Ammon's horn (tissue), 1 donor: ENCODE measurements around the gene HIGD2B.
A peak's percentile ranks its signal among the peaks of the same experiment; 100 is the strongest.
"Not testable (repeated sequence)": the region's sequence is repeated elsewhere in the genome, so short reads cannot be mapped to it uniquely, and the experiment has no call there.

Experiments used
- DNase-seq: peaks from one replicate; pipeline ENCODE4 v3.0.0-alpha.2; 2016; ENCODE audit warnings: low spot score

The HIGD2B gene

GRCh38 chr15:72685925-72686794 is at the start of gene HIGD2B, which contains the start of gene BBS4:
Gene HIGD2B (minus strand): TSS chr15:72686182. CDS start chr15:72676374, 9,808 bp downstream.
Gene BBS4 (plus strand): TSS chr15:72686207. CDS start chr15:72686228, 21 bp downstream.
- peak; percentile 91 for DNase-seq

- no peak for DNase-seq
Observed at GRCh38 chr15:72735111-72735510, 49.1 kb upstream of the HIGD2B start.

- DNase-seq, result no peak
Observed at GRCh38 chr15:72733941-72734738, 48.2 kb upstream of the HIGD2B start.

GRCh38 chr15:72732516-72732915 is 46.5 kb upstream of the HIGD2B start:
- DNase-seq, result no peak

- DNase-seq, result no peak
Observed at GRCh38 chr15:72732086-72732485, 46.1 kb upstream of the HIGD2B start.

GRCh38 chr15:72728821-72729220 is 42.8 kb upstream of the HIGD2B start:
- DNase-seq, result no peak

- DNase-seq, result not testable (repeated sequence)
Observed at GRCh38 chr15:72728249-72728648, 42.3 kb upstream of the HIGD2B start.

- no peak for DNase-seq
Observed at GRCh38 chr15:72727154-72727553, 41.2 kb upstream of the HIGD2B start.

GRCh38 chr15:72725851-72726250 is 39.9 kb upstream of the HIGD2B start:
- DNase-seq, result not testable (repeated sequence)

- DNase-seq, result no peak
Observed at GRCh38 chr15:72725446-72725845, 39.5 kb upstream of the HIGD2B start.

- no peak for DNase-seq
Observed at GRCh38 chr15:72724028-72724427, 38.0 kb upstream of the HIGD2B start.

GRCh38 chr15:72722071-72722696 is 36.2 kb upstream of the HIGD2B start:
- peak; percentile 82 for DNase-seq

- not testable (repeated sequence) for DNase-seq
Observed at GRCh38 chr15:72708551-72709303, 22.7 kb upstream of the HIGD2B start.

- DNase-seq, result no peak
Observed at GRCh38 chr15:72706266-72706665, 20.3 kb upstream of the HIGD2B start.

GRCh38 chr15:72700076-72700475 is 14.1 kb upstream of the HIGD2B start:
- DNase-seq, result no peak

GRCh38 chr15:72698938-72699337 is 13.0 kb upstream of the HIGD2B start:
- no peak for DNase-seq

GRCh38 chr15:72690938-72691337 is 5.0 kb upstream of the HIGD2B start:
- no peak for DNase-seq

- no peak for DNase-seq
Observed at GRCh38 chr15:72688697-72689096, 2.7 kb upstream of the HIGD2B start.

- DNase-seq, result peak; percentile 6
Observed at GRCh38 chr15:72685301-72685924, 569 bp downstream of the HIGD2B start.

- no peak for DNase-seq
Observed at GRCh38 chr15:72682772-72683171, 3.2 kb downstream of the HIGD2B start.

GRCh38 chr15:72680931-72681330 is 5.1 kb downstream of the HIGD2B start:
- DNase-seq, result no peak
